GM19023 (cell line): ENCODE data around the gene P2RY13.

Source experiments
- ATAC-seq: cut with Tn5 transposase; IDR thresholded peaks from one replicate; pipeline ENCODE4 v1.9.1; 2021; ENCODE audit warnings: mild to moderate bottlenecking, moderate library complexity; ENCODE audit not compliant: unreplicated experiment

Gene P2RY13

DNA sequence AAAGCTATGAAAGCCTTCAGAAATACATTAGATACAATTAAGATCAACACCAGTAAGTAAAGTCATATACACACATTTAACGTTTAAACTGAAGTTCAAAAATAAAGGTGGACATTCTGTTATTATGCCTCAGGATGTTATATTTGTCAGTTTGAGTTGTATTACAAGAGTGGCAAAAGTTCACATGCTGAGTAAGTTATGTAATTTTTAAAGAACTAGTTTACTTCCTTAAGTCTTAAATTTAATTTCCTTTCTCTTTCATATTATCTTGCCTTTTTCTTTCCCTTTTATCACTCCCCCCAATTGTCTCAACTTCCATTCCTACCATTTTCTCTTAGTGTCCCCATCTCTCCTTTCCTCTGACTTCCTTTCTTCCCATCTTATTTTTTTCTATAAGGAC is 7.8 kb downstream of the P2RY13 start:
- ATAC-seq, result no peak

DNA sequence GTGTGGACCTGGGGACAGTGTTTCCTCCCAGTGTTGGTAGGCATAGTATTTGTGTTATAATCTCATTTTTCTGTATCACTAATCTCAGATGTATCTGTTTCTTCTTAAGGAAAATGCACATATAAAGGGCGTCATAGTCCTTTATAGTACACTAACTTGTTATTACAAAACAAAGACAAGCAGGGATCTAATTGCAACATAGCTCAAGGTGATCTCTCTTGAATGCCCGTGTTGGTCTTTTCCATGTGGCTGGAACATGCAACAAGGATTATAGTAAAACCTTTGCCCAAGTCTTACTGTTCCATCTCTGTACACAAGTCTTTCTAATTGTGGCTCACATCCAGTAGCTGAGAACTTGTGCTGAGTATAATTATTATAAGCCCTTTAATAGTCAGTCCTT is 9.2 kb downstream of the P2RY13 start:
- no peak for ATAC-seq

DNA sequence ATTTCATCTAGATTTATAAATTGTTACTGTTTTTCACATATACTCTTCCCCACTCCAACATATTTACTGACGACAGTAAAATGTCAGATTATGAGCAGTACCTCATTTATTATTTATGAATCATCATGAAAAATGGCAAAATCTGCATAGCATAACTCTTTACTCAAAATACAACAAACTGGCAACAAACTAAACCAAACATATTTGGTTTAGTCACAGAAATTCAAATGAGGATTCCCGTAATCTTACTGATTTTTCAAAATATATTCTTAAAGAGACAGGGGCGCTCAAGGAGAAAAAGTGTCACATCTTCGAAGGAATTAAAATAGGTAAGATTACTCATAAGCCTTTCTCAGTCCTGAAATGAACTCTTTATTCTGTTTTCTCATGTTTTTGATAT is 9.7 kb downstream of the P2RY13 start:
- ATAC-seq, result no peak

DNA sequence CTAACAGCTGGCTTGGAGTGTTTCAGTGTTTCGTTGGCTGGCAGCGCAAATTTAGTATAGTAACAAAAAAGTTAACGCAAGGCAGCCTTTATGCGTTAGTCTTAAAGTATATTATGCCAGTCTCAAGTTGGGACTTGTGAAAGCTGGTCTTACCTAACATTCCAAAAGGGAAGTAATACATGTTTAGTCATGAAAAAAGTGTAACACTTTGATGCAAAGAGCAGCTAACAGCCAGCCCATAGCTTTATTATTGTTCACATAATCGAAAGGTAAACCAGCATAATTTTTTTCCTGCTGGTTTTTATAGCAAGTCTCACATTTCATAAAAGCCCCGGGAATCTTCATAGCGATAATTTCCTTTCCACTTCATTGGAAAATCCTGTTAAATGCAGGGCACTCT is 10.4 kb downstream of the P2RY13 start:
- no peak for ATAC-seq

DNA sequence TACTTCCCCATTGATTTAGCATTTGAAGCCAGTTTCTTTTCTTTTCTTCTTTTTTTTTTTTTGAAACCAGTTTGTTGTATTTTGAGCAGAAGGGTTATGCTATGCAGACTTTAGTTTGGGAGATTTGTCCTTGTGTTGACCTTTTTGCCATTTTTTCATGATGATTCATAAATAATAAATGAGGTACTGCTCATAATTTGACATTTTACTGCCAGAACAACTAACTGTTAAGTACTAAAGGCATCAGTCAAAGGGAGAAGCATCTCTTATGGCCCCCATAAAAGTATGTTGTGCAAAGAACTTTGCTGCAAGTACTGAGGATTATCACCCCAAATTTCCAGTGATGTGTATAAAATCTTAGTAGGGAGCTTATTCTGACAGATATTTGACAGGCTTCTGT is 11.0 kb downstream of the P2RY13 start:
- ATAC-seq, result no peak

DNA sequence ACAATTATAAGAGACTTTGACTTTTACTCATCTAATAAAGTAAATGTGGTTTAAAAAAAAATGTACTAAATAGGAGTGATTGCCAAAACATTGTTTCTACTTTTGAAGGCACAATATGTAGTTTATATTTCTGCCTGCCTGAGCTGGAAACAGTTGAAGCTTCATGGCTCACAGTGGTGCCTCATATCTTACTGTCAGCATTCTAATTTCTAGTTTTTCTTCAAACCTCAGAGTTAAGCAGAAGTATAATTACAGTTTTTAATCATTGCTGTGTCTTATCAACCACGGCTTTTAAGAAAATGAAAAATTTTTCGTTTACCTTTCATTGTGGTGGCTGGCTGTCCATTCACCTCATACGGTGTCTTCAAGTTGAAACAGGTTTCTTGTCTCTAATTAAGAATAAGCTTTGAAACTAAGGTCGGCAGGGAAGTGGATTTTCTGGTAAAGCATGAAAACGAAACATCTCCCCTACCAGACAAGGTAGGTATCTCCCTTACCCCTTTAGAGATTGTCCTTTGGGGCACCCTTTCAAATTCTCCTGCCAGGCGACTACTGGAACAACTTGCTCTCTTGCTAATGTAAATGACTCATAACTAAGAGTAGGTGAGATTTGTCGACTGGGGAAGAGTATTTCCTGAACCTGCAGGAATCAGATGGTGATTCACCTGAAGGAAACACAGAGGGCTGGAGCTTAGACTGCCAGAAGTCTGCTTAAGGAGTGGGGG is 12.9 kb downstream of the P2RY13 start, which contains the start of gene GPR87:
Gene GPR87, minus strand, starts transcription at position 554 of the 725 bp plus-strand sequence. CDS start 16,720 bp downstream, outside the sequence.
- ATAC-seq, result no peak

DNA sequence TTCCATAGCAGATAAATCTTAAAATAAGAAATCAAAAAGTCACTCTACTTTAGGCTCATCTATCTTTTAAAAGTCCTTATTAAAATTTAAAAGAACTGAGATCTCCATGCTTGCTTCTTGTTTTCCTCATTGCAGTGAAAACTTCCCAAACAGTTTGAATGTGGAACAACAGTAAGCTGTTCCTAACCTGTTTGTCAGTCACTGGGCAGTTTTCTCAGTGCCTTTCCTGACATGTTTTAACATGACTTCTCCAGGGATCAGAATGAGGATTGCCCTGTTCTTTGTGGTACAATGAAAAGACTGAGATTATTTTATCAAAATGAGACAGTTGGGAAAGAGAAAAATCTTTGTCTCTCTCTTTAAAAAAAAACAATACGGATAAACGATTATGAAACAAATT is 13.5 kb downstream of the P2RY13 start:
- no peak for ATAC-seq

DNA sequence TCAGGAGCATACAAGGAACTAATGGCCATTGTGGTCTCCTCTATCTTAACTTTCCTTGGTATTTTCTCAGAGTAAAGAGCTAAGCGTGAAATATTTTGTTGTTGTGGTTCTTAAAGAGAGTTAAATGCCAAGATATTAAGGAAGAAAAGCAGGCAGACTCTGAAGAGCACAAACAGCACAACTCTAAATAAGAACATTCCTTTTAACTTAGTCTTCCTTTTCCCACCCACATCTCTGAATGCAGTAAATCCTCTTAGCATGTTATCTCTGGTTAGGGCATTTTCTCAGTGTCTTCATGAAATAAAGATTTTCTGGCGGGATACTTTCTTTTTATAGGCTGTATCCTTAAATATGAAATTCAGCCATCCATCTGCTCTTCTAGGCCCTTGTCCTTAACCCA is 14.2 kb downstream of the P2RY13 start:
- no peak for ATAC-seq

DNA sequence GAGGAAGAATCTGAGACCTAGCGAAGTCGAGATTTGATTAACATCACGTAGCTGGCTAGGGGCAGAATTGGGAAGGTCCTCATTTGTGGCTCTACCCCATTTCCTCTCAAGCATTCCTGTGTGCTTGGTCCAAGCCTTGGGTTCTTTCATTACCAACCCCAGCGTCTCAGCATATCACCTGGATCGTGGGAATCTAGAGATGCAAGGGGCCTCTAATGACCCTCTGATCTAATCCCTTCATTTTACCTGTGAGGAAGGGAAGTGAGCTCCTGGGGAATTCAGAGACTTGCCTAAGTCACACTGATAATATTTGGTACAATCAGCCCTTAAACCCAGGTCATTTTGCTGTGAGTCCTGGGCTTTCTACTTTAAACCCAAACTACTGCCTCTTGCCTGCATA is 14.8 kb downstream of the P2RY13 start:
- ATAC-seq, result no peak

DNA sequence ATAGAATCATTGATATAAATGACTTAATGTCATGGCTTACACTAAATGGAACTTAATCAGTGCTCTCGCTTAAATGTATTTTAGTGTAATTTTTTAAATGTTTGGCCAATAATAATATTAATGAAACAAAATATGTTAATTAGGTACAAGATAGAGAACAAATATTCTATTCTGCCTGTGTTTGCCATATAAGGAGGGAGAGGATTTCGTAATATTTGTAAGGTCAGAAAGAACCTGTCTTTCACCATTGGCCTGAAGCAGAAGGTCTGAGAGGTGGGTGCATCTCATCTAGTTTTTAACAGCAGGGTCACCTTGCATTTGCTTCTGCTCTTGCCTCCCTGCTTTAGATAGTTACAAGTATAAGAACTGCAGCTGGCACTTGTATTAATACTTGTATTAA is 15.2 kb downstream of the P2RY13 start:
- ATAC-seq, result no peak

DNA sequence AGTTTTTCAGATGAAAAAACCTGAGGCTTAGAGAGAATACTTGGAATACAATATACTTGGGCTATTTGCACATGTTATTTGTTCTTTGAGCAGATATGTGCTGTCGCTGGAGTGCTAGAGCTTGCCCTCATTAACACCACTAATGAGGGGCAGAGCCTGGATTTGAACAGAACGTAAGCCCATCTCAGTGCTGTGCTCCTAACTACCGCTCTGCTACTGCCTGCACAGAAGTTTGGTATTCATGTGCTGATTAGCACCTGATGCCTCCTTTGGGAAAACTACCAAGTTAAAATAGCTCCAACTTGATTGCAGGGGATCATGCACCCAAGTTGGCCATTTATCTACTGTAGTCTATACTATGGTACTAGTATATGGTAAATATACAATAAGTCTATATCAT is 16.4 kb downstream of the P2RY13 start:
- ATAC-seq, result no peak

DNA sequence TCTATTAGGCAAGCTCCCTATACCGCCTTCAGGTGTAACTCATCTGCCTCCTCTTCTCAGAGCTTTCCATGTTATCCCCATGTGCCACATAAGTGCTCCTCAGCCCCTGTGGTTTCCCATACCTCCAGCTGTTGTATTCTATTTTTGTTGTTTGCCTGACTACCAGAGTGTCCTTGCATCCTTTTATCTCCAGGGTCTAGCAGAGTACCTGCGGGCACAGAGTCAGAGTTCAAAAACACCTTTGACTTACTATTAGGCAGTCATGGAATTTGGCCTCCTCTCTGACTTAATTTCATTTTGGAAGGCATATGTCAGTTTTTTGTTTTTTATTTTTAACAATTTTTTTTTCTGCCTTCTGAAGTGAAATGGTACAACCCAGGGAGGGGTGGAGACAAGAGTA is 19.8 kb downstream of the P2RY13 start:
- ATAC-seq, result no peak

DNA sequence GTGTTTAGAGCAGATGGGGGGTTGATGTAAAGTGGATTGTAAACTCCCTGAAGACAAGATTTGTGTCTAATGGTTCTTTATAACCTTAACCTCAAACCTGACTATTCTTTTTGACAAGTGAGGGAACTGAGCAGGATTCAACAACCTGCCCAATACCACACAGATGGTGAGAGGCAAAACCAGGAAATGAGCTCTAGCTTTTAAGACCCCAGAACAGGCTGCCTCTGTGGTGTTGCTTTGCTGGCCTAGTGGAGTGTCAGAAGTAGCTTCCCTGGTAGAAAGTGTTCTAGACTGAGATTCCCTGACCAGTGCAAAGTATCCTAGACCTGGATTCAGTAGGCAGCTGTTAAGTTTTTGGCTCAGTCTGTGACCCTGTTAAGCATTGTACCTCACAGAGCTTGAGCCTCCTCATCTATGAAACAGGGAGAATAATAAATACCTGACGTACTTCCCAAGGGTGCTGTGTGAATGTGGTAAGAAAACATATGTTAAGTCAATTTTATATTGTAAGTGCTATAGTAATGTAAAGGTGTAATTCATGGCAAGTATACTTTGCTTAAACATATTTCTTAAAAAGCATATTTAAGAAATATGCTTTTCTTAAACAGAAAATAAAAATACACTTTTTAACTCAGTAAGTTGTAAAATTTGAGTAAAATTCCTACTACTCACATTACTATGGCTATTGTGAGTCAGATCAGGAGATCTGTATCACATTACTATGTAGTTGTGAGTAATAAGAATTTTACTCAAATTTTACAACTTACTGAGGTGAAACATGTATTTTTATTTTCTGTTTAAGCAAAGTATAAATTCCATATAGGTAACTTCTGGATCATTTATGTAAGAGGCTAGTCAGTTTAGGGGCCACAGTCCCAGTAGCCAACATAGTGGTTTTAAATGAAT is 21.5 kb downstream of the P2RY13 start:
- no peak for ATAC-seq

DNA sequence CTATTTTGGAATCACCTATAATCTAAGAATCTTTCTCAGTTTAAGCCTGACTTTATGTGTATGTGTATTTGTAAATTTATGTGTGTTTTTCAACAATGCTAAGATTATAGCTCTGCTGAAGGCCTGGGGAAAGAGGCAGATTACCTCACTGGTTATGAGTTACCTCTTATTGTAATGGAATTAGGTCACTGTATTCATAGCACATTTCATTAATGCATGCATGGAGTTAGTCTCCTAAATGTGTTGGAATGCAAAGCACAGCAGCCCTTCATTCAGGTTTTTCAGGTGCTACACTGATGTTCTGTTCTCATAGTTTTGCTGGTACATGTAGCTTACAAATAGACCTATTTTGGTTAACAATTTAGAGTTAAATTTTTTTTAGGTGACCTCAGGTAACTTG is 22.2 kb downstream of the P2RY13 start:
- no peak for ATAC-seq

DNA sequence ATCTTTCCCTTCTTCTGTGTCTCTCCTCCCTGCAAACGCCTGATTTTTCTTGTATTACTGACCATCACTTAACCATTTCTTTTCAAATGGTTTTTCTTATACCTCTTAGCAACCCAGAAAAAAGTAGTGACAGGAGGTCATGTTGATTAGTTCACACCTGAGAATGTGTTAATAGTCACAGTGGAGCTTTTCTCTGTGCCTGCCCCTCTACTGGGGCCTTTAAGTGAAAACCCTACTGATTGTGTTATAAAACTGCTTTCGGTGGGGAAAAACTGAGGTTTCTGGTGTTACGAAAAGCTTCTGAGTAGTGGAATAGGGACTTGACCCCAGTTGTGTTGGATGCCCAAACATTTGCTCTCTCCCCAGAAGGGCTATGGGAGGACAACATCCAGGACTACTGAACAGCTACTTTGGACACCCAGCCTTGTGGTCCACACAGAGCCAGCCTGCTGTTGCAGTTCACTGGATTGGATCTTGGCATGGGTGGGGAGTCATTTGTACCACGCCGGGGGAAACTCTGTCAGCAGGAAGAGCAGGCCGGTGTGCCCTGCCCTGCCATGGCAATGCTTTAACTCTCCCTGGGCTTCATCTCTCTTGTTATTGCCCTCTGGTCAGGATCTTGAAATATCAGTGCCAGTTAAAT is 23.1 kb downstream of the P2RY13 start:
- no peak for ATAC-seq

DNA sequence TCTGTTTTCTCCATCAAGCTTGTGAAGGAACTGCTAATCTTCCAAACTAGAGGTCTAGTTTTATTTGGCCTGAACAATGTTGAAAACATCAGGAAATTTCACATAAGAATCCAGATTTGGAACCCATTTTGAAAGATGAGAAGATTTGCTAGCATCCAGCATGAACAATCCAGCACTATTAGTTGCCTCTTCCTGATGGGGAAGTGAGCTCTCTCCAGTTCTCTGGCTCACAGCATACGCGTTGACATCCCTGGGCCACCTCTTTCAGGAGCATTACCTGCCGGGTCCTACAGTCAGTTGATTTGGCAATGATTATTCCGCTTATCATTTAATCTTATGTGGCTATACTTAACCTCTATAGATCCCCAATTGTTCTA is 23.6 kb downstream of the P2RY13 start:
- no peak for ATAC-seq

DNA sequence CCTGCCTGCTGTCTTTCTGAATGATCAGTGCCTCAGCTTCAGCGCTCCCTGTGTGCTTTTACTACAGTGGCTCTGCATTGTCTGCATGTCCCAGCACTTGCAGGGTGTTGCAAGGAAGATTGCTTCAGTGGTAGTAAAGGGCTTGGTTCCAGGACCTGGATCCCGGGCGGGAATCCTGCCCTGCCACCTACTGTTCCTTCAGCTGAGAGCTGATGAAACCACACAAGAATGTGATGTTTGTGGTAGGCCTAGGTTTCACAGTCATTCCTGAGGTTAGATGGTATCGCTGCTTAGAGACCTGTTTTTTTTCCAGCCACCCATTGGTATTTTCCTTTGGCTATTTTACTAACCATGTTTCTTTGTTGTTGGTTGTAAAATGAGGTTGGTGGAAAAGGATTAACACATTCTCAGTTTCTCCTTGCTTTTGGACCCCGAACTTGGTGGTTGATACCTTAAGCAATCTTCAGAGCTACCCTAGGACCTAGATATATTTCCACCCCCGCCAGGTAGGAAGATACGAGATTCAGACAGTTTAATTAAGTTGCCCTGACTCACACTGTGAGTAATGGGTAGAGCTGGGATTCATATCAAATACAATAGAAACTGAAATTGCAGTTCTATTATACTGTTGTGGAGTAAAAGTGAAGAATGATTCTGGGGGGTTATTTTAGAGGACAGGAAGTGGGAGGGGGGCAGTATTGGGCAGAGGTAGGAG is 24.1 kb downstream of the P2RY13 start:
- ATAC-seq, result no peak

DNA sequence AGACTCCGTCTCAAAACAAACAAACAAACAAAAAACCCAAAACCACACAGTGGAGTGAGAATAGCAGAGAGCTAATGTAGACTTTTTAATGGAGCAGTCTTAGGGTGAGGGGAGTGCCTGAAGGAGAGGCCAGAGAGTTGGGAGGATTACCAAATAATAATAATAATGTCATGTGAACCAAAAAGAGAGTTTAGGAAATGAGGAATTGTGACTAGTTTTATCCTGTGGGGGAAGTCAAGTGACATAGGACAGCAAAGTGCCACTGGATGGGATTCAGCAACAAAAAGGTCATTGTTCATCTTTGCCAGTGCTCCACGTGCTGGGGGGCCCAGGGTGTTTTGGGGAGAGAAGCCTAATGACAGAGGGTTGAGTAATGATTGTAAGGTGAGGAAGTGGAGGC is 25.6 kb downstream of the P2RY13 start:
- ATAC-seq, result no peak

DNA sequence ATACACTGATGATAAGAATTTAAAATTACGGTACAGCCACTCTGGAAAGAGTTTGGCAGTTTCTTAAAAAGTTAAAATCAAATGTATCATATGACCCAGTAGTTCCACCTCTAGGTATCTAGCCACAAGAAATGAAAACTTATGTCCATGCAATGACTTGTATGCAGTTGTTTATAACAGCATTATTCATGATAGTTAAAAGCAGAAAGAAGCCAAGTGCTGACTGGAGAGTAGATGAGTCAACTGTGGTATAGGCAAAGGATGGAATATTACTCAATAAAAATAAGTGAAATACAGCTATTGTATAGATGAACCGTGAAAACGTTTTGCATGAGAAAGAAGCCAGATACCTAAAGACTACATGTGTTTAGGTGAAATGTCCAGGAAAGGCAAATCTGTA is 27.6 kb downstream of the P2RY13 start:
- no peak for ATAC-seq

DNA sequence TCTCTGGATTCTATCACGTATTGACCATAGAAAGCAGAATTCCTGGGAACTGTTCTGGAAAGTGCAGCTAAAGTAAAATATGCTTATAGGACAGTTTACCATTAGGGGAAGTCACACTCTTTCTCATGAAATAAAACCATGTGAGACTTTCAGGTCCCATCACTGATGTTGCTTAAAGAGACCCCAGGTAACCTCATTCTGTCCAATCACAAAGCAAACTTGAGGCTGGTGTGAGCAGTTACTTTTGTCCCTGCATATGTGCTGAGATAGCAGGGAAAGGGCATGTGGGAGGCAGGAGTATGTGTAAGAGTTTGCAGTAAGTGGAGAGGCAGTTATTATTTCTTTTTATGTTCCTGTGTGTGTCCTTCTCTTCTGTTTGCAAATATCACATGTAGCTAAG is 28.8 kb downstream of the P2RY13 start:
- no peak for ATAC-seq

DNA sequence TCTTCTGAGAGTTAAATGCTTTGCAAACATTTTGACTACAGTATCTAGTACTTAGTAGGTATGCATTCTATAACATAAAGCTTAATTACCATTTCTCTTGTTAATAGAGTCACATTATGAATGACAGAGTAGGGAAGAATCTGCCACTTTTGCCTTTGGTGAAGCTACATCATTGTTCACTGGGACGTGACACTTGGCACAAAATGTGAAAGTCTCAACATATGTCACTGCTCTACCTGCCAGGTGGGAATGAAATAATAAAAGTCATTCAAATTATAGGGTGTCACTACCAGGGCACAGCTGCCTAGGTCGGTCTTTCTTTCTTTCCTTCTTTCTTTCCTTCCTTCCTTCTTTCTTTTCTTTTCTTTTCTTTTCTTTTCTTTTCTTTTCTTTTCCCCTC is 30.3 kb downstream of the P2RY13 start:
- ATAC-seq, result no peak
